ENCODE measurements around the gene HPCAL4.
A peak's percentile ranks its signal among the peaks of the same experiment; 100 is the strongest.

Gene HPCAL4

GRCh38 chr1:39700348-39700747, 9.1 kb upstream of the HPCAL4 start:
- no peak for DNase-seq

DNA sequence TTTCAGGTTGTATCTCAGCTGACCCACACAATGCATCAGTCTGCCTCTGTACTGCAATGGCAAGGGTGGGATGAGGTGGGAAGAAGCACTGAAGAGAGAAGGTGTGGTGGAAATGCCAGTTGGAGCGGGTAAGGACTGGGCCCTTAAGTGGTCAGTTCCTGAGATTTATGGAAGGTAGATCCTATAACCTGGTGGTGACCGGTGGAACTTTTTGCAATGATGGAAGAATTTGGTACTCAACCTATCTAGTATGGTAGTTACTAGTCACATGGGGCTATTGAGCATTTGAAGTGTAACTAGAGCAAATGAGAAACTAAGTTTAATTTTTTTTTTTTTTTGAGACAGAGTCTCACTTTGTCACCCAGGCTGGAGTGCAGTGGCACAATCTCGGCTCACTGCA, 8.2 kb upstream of the HPCAL4 start:
- DNase-seq = no peak

DNA sequence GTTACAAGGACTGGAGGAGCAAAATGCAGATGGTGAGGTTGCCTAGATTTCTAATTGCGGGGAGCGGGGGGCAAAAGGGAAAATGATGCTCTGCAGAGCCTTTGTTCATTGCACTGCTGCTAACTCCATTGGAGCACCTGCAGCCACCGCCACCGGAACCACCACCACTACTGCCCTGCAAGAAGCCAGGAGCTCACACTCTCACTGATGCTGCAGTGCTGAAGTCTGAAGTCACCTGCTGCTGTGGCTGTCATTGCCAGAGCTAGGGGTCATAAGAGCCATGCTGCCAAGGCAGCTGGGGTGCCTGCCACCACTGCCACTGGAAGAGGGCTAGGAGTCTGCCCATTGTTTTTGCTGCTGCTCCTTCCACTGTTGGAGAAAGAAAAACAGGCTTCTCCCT, 7.3 kb upstream of the HPCAL4 start:
- DNase-seq = no peak

DNA sequence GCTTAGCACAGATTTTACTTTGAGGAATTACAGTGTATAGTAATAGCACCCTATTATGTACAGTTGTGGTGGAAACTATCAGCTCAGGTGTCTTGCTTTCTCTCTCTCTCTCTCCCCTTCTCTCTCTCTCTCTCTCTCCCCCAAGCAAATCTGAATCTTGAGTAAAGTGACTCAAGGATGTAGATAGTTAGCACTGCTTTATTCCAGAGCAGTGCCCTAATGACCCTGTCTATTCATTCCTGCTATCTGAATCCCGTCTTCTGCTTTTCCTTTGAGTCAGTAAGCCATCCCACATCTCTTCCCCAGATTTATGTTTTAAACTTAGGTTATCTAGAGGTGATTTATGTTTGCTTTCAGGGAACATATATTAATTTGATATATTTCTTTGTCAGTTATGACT, 5.2 kb upstream of the HPCAL4 start:
- no peak for DNase-seq

GRCh38 chr1:39695016-39695415, 3.8 kb upstream of the HPCAL4 start:
- no peak for DNase-seq

DNA sequence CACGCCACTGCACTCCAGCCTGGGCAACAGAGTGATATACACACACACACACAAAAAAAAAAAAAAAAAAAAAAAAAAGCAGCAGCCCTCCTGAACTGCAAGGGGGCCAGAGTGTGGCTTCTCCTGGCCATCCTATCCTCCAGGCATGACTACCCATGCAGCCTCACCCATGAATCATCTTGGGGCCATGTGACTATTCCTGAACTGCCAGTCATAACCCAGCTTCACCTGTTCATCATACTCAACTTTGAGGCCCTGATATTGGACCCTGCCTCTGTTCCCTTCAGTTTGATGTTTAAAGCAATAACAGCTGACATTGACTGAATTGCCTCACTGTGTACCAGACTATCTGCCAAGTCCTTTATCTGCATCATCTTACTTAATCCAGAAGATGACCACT, 2.8 kb upstream of the HPCAL4 start:
- DNase-seq = no peak

DNA sequence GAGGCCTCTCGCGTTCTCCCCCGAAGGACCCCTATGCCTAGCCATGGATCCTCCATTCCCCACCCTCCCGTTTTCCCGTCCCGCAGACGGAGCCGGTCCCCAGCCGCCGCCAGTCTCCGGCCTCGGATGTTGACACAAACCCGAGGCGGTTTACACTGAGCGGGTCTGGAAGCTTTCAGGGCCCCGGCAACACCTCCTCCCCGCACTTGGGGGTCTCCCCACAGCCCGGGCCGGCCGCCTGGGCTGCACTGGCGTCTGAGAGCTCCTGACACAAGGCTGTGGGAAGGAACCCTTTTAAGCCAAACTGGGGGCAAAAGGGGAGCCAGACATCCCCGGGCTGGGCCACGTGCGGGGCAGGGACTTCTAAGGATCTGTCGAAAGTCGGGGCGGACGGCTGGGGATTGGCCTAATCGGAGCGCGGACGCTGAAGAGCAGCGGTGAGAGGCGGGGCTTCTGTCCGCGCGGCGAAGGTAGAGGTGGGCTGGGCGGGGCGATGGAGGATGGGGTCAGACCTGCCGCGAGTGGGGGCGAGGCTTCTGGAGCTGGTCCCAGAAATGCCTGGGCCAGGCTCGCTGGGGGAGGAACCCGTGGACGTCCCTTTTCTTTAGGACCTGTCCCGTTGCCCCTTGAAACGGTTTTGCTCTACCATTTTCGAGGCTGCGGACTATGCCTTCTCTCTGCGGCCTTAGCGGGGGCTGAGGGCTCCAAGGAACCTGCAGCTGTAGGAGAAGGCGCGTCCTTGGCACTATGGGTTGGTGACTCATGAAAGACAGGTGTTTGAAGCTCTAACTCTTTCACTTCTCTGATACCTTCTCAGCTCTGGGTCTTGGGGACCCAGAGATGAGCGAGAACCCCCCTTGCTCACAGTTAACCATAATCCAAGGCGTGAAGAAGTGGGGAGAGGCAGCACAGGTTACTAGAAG, 1.2 kb upstream of the HPCAL4 start:
- DNase-seq = no peak

- no peak for DNase-seq
Observed at GRCh38 chr1:39690794-39691382, 345 bp downstream of the HPCAL4 start.

- DNase-seq = no peak
Observed at GRCh38 chr1:39690225-39690624, 1.0 kb downstream of the HPCAL4 start.

GRCh38 chr1:39689635-39690034, 1.6 kb downstream of the HPCAL4 start:
- no peak for DNase-seq

DNA sequence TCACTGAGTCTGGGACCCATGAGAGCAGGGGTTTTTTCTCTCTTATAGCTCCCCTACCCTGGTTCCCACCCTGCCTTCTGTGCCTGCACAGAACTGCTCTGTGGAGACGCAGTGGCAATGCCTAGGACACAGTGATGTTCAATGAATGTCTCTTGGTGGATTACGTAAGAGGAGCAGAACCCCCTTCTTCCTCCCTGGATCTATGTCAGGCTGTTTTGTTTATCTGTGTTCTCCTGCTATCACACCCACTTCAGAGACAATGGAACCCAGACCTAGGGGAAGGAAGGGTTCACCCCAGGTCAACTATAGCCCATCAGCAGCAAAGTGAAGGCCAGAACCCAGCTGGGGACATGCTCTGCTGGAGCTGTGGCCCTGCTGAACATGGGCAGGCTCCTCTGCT, 2.0 kb downstream of the HPCAL4 start:
- DNase-seq = no peak

DNA sequence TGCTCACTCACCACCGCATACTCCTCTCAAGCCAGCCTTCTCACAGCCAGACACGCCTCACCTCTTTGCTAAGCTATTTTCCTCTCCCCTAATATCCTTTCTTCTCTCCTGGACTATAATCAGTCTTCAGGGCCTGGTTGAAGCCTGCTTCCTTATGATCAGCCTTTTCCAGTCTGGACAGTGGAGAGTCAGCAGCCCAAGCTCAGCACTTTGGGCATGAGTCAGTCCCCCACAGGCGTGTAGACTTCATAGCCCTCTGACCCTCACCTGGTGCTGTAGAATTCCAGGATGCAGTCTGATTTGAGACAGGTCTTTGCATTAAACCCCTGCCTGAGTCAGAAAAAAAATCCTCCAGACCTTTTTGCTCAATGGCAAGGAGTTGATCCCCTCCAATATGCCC, 2.5 kb downstream of the HPCAL4 start:
- DNase-seq = no peak

DNA sequence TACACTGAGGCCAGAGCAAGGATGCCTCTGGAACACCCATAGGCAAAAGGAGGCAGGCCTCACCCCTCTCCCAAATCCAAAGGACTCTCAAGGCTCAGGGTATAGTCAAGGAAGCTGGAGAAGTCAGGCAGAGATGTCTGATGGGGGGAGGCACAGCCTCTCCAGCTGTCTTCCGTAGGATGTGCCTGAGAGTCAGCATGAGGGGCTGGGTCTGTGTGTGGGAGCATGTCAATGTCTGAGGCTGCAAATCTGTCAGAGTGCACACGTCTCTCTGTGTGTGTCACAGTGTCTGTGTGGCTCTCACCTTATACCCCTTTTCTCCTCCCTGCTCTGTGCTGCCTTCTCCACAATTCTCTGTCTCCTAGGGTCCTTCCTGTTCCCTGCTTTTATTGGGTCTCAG, 4.0 kb downstream of the HPCAL4 start:
- DNase-seq = no peak

DNA sequence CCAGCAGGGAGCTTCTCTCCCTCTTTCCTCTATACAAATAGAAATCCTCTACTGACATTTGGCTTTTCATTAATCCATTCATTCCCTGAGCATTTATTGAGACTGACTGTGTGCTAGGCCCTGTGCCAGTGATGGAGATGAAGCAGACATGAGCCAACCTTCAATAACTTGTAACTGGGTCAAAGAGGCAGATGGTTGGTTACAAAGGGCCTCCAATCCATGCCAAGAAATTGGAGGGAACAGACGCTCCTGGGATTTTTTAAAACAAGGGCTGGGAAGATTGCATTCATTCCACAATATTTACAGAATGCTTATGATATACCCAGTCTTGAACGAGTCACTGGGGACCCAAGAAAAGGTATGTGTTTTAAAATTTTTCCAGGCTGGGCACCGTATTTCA, 6.2 kb downstream of the HPCAL4 start:
- no peak for DNase-seq

DNA sequence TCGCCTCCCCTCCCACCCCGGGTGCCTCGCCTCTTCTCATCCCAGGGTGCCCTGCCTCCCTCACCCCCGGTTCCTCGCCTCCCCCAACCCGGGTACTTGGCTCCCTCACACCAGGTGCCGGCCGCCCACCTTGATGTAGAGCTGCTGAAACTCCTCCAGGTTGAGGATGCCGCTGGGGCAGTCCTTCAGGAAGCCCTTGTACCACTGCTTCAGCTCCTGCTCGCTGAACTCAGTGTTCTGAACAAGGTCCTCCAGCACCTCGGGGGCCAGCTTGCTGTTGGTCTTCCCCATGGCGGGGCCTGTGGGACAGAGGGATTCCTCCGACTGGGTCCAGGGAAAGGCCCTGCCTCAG, 6.9 kb downstream of the HPCAL4 start:
- DNase-seq = no peak

DNA sequence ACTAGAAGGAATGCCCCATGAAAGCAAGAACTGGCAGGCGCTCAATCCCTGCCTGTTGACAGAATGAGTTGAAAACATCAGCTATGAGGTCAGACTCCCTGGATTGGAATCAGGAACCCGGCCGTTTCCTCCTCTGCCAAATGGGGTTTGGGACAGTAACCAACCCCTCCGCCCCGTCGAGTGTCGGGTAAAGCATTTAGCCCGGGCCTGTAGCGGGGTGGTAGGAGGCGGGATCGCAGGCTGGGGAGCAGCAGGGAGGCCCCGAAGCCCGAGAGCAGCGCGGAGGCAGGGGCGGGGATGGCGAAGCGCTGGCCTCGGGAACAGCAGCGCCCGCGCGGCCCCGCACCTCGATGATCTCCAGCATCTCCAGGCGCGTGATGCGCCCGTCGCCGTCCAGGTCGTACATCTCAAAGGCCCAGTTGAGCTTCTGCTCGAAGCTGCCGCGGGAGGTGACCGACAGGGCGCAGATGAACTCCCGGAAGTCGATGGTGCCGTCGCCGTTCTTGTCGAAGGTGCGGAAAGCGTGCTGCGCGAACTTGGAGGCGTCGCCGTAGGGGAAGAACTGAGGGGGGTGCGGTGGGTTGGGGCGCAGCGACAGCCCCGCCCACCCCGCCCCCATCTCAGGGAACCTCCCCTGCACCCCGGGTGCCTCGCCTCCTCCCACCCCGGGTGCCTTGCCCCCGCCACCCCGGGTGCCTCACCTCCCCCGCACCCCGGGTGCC, 7.5 kb downstream of the HPCAL4 start:
- DNase-seq = peak; percentile 32

DNA sequence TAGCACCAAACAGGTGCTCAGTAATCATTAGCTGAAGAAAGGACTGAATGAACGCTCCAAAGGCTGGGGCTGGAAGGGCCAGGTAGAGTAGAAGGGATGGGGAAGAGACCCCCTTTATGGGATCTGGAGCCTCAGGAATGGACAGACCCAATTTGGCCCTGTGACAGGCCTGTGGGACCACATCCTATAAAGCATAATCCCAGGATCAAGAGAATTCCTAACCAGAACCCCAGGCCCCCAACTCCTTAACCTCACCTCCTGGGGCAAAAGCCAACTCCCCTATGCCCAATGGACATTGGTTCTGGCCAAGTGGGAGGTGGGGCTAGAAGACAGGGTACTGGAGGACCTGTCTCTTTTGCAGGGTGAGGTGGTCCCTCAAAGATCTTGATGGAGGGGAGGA, 9.2 kb downstream of the HPCAL4 start:
- DNase-seq = no peak

DNA sequence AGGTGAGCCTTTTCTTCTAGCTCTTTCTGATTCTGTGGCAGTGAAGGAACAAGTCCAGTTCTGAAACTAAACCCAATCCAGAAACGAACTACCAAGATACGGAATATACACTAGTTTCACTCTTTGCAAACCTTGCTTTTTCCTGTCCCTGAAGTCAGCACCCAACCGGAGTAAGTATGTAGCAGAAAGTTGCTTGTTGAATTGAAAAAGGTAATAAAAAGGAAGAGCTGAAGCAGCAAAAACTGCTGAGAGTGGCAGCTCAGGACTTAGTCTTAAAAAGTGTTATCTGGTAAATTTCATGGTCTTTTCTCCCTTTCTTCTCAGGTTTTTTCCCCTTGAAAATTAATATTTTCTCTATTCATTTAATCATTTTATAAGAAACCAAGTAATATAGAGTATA, 9.9 kb downstream of the HPCAL4 start:
- DNase-seq = no peak

DNA sequence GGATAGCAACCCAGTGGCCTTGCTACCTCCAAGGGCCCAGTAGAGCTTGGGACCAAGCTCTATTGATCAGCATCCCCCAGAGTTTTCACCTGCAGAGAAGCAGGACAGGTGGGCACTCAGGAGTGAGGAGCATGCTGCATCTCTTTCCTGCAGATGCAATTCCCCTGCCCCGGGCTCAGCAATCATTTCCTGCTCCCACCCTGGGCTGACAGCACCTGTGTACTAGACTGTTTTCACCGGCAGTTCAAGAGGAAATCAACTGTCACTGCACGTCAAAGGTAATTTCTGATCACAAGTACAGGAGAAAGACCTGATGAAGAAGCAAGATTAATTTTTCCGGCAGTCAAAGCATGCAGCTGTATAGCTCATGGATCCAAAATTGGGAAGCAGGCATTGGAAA, 10.5 kb downstream of the HPCAL4 start:
- no peak for DNase-seq

DNA sequence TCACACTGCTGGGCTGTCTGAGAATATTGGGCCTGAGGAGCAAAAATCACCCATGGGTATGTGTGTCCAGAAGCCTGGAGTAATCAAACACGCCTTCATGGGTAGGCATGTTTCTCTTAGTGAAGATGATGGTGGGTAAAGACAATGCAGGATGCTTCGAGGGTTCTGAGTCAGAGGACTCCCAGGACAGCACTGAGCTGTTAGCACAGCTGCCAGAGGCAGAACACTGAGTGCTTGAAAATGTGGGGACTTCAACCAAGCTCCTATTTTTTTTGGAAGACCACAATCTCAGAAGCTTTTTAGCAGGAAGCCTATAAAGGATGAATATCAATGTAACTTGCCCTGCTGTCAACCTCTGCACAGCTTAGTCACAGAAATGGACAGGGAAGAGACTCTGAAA, 11.4 kb downstream of the HPCAL4 start:
- DNase-seq = no peak

GRCh38 chr1:39678889-39679288, 12.3 kb downstream of the HPCAL4 start:
- no peak for DNase-seq

DNA sequence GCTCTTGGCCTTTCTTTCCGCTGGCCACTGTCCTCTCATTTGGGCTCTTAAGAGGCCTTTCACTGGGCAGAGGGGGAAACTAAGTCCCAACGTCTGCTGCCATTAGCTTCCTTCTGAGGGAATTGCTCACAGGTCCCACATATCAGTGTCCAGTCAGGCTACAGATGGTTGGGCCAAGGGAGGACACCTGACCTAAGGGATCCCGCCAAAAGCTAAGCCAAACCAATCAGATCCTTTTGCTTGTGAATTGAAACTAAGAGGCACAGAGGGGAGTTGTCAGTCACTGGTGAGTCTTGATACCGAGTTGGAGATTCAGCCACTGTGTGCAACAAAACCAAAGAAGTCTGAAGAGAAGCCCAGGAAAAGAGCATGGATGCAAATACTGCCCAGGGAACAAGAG, 13.6 kb downstream of the HPCAL4 start:
- no peak for DNase-seq

GRCh38 chr1:39676948-39677548, 14.2 kb downstream of the HPCAL4 start:
- DNase-seq = no peak

DNA sequence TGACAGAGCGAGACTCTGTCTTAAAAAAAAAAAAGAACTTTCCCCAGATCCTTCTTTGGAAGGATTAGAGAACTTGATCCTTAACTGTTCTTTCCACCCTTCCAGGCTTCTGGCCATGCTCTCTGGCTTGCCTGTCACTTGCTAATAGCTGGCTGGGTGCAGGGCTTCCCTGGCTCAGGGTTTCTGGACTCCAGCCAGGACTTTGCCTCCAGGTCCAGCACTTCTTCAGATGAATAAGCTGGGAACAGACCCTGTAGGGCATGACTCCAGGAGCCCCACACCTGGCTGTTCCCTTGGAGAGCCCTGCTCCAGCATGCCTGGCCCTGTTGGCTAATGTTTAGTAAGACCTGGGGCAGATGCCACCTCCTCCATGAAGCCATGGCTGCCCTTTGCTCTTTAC, 16.0 kb downstream of the HPCAL4 start:
- no peak for DNase-seq
